ENCODE measurements around the gene FREM2. TPM values are rescaled to one million over a fixed set of nuclear protein-coding genes. Genes with fewer than 3 reads are reported as not detected.

Gene FREM2
- total RNA-seq, 6 experiments from 2014 or later, result 0.18 to 2.9 (median 1.5) TPM

GRCh38 chr13:38814331-38814730 lies 127.5 kb downstream of the FREM2 start:
- no peak for TF ChIP-seq POLR2A (IDR thresholded peaks at IDR 0.05)
- TF ChIP-seq CTCF (IDR thresholded peaks at IDR 0.05), result no peak

GRCh38 chr13:38819053-38819452 lies 132.2 kb downstream of the FREM2 start:
- H3K27me3 ChIP-seq, result no peaks in the 10 kb centered on the region
- DNase-seq, result no peak
- intact Hi-C loops (cut with DNase I), result no loop called here
- no peak overlapping the region for H3K4me3 ChIP-seq
- H3K27ac ChIP-seq, result no peak overlapping the region
- H3K36me3 ChIP-seq, result no peaks in the 10 kb centered on the region
- TF ChIP-seq POLR2A (IDR thresholded peaks at IDR 0.05) (no peak), CTCF (IDR thresholded peaks at IDR 0.05) (no peak)
- peak in 1 of 4 donors; percentile 24 for ATAC-seq
- H3K4me1 ChIP-seq, result no peaks in the 10 kb centered on the region
- WGBS (ENCODE audit: insufficient coverage, low coverage, low lambda C conversion rate, missing lambda C conversion rate), result 67% methylated on average over 1 of the region's 1 CpG
- no peaks in the 10 kb centered on the region for H3K9me3 ChIP-seq

More at GRCh38 chr13:38814331-38814730, 127.5 kb downstream of the FREM2 start:
- Histone ChIP-seq H3K36me3 (no peaks in the 10 kb centered on the region), H3K4me1 (no peaks in the 10 kb centered on the region), H3K9me3 (peaks cover 0 to 9% (median 1%) of the 10 kb centered on the region in 4 donors), H3K4me3 (no peak overlapping the region), H3K27me3 (no peaks in the 10 kb centered on the region), H3K27ac (no peak overlapping the region)
- ATAC-seq, result no peak
- intact Hi-C loops (cut with DNase I), result no loop called here
- no peak for DNase-seq
- WGBS (ENCODE audit: insufficient coverage, low coverage, low lambda C conversion rate, missing lambda C conversion rate), result 86% methylated on average over 1 of the region's 1 CpG

- Histone ChIP-seq H3K27me3 (no peaks in the 10 kb centered on the region), H3K9me3 (no peaks in the 10 kb centered on the region), H3K36me3 (no peaks in the 10 kb centered on the region), H3K4me1 (no peaks in the 10 kb centered on the region), H3K4me3 (no peak overlapping the region), H3K27ac (no peak overlapping the region)
- 77% methylated on average over 2 of the region's 2 CpGs for WGBS (ENCODE audit: insufficient coverage, low coverage, low lambda C conversion rate, missing lambda C conversion rate)
- intact Hi-C loops (cut with DNase I), result no loop called here
- DNase-seq (no peak), ATAC-seq (no peak)
- TF ChIP-seq CTCF (IDR thresholded peaks at IDR 0.05) (no peak), POLR2A (IDR thresholded peaks at IDR 0.05) (no peak)
These were observed 132.7 kb downstream of the FREM2 start for GRCh38 chr13:38819596-38819995.

- Histone ChIP-seq H3K4me3 (no peak overlapping the region), H3K27ac (no peak overlapping the region), H3K36me3 (no peaks in the 10 kb centered on the region), H3K4me1 (no peaks in the 10 kb centered on the region), H3K27me3 (no peaks in the 10 kb centered on the region), H3K9me3 (no peaks in the 10 kb centered on the region)
- TF ChIP-seq POLR2A (IDR thresholded peaks at IDR 0.05) (no peak), CTCF (IDR thresholded peaks at IDR 0.05) (no peak)
- WGBS (ENCODE audit: insufficient coverage, low coverage, low lambda C conversion rate, missing lambda C conversion rate), result 73% methylated on average over 8 of the region's 8 CpGs
- intact Hi-C loops (cut with DNase I), result no loop called here
- ATAC-seq, result no peak
- DNase-seq, result no peak
These were observed 135.1 kb downstream of the FREM2 start for GRCh38 chr13:38821770-38822551.
